Measurements from ENCODE around the gene YAP1.
"Not testable (repeated sequence)": the region's sequence is repeated elsewhere in the genome, so short reads cannot be mapped to it uniquely, and the experiment has no call there.

Gene YAP1

DNA sequence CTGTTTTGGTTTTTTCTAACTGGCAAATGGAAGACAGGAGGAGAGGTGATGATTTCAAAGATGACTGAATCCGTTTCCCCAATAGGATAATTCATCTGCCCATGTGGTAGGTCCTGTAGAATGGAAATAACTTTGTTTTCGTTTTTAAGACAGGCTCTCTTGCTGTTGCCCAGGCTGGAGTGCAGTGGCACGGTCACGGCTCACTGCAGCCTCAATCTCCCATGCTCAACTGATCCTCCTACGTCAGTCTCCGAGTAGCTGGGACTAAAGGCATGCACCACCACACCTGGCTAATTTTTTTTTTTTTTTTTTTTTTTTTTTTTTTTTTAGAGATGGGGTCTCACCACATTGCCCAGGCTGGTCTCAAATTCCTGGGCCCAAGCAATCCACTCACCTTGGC, 129.7 kb downstream of the YAP1 start:
- ATAC-seq (ENCODE audit: low read depth) (no peak), DNase-seq (ENCODE audit: low spot score in 2 of 2) (no peak)
- Mint-ChIP-seq H3K4me1 (peaks cover 2% of the 10 kb centered on the region), H3K36me3 (no peaks in the 10 kb centered on the region), H3K4me3 (no peak overlapping the region), H3K27me3 (peaks cover 17% of the 10 kb centered on the region), H3K9me3 (no peaks in the 10 kb centered on the region), H3K27ac (no peak overlapping the region)

DNA sequence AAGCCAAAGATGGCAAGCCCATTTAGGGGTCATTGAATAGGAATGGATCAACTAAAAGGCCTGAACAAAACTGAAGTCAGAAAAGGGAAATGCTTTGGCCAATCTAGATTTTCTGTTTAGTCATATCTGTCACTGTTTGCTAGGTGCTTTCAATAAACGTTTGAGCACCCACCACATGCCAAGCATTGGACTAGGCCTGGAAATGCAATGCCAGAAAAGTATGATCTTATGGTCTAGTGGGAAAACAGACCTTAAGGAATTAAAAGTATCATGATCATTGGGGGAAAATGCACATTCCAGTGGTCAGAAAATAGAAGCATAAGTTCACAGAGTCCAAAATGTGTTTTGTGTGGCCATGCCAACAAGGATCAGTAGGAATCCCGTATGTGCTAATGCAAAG, 130.3 kb downstream of the YAP1 start:
- peaks cover 17% of the 10 kb centered on the region for H3K27me3 Mint-ChIP-seq
- no peak overlapping the region for H3K4me3 Mint-ChIP-seq
- H3K36me3 Mint-ChIP-seq: no peaks in the 10 kb centered on the region
- no peak for ATAC-seq (ENCODE audit: low read depth)
- peaks cover 2% of the 10 kb centered on the region for H3K4me1 Mint-ChIP-seq
- H3K9me3 Mint-ChIP-seq: no peaks in the 10 kb centered on the region
- DNase-seq (ENCODE audit: low spot score in 2 of 2): no peak
- H3K27ac Mint-ChIP-seq: no peak overlapping the region

DNA sequence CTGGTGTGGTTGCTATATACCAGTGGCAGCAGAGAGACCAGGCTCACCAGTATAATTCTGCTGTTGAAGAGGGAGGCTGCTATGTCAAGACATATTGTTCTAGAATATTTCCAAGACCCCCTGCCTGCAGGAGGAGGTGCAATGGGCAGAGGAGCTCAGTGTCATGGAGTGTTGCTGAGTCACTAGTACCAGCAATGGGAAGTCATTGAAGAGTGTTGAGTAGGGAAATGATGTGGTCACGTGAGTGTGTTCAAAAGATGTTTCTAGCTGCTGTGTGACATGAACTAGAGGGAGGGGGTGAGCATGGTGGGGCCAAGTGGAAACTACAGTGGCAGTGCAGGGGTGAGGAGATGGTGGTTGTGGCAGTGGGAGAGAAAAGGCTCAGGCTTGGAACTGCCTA, 130.8 kb downstream of the YAP1 start:
- peak; percentile 37 for ATAC-seq (ENCODE audit: low read depth)
- no peaks in the 10 kb centered on the region for H3K9me3 Mint-ChIP-seq
- H3K4me3 Mint-ChIP-seq: no peak overlapping the region
- no peak overlapping the region for H3K27ac Mint-ChIP-seq
- no peak for DNase-seq (ENCODE audit: low spot score in 2 of 2)
- H3K36me3 Mint-ChIP-seq: no peaks in the 10 kb centered on the region
- peaks cover 2% of the 10 kb centered on the region for H3K4me1 Mint-ChIP-seq
- H3K27me3 Mint-ChIP-seq: peaks cover 17% of the 10 kb centered on the region

DNA sequence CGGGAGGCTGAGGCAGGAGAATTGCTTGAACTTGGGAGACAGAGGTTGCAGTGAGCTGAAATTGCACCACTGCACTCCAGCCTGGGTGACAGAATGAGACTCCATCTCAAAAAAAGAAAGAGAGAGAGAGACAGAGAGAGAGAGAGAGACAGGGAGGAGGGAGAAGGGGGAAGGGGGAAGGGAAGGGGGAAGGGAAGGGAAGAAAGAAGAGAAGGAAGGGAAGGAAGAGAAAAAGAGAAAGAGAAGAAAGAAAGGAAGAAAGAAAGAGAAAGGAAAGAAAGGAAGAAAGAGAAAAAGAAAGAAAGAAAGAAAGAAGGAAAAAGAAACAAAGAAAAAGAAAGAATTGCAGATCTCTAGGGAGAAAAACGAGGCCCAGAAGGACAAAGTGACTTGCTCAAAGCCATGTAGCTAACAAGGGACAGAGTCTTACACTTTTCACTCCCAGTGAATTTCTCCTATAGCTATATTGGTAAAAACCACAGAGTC, 133.2 kb downstream of the YAP1 start:
- no peak overlapping the region for H3K4me3 Mint-ChIP-seq
- H3K4me1 Mint-ChIP-seq: peaks cover 2% of the 10 kb centered on the region

DNA sequence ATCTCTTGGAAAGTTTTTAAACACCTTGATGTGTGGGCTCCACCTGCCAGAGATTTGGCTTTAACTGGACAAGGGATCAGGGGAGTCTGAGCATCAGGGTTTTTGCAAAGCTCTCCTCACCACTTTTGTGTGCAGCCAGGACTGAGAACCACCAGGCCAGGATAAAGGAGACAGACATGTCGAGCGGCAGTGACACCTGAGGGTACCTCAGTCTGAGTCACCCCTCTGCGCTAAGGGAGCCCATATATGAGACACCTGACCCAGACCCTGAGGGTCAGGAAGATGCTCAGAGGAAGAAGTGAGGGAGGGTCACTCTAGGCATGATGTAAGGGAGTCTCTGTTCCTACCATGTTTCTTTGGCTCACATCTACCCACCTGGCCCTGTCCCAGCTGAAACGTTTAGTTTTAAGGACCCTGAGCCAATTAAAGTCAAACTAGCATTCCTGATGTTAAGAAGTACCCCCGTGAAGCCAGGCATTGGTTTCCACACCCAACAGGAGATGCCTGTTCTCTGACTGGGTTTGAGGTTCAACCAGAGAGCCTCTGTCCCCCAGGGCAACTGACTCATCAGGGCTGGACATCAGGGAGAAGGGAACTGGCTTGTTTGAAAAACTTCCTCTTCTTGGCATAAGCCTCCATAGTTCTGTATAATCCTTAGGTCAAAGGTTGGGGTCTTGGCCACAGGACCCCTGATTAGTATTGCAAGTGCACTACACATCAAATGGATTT, 134.6 kb downstream of the YAP1 start:
- H3K27ac Mint-ChIP-seq: no peak overlapping the region

More for the DNA sequence above, 133.2 kb downstream of the YAP1 start:
- Mint-ChIP-seq H3K27me3 (peaks cover 16% of the 10 kb centered on the region), H3K36me3 (no peaks in the 10 kb centered on the region), H3K9me3 (no peaks in the 10 kb centered on the region), H3K27ac (no peak overlapping the region)
- DNase-seq (ENCODE audit: low spot score in 2 of 2): no peak
- ATAC-seq (ENCODE audit: low read depth): no peak

DNA sequence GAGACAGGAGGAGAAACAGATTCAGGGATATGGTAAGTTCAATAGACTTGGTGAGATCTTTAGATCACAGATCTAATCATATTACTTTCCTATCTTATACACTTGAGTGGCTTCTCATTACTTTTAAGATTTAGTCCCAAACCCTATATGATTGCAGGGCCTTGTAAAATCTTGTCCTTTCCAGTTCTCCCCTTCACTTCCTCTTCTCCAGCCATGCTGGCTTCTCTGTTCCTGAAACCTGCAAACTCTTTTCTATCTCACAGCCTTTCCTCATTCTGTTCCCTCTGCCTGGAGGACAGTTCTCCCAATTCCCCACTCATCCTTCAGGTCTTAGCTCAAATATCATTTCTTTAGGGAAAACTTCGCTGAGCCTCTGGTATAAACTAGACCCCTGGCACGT, 141.2 kb downstream of the YAP1 start:
- DNase-seq (ENCODE audit: low spot score in 2 of 2) (no peak), ATAC-seq (ENCODE audit: low read depth) (no peak)
- no peaks in the 10 kb centered on the region for H3K36me3 Mint-ChIP-seq
- no peak overlapping the region for H3K27ac Mint-ChIP-seq
- peaks cover 1% of the 10 kb centered on the region for H3K27me3 Mint-ChIP-seq
- no peaks in the 10 kb centered on the region for H3K4me1 Mint-ChIP-seq
- no peaks in the 10 kb centered on the region for H3K9me3 Mint-ChIP-seq
- no peak overlapping the region for H3K4me3 Mint-ChIP-seq

More for the DNA sequence above, 134.6 kb downstream of the YAP1 start:
- H3K4me3 Mint-ChIP-seq: no peak overlapping the region
- no peak for ATAC-seq (ENCODE audit: low read depth)
- H3K27me3 Mint-ChIP-seq: peaks cover 10% of the 10 kb centered on the region
- DNase-seq (ENCODE audit: low spot score in 2 of 2): no peak
- no peaks in the 10 kb centered on the region for H3K36me3 Mint-ChIP-seq
- no peaks in the 10 kb centered on the region for H3K9me3 Mint-ChIP-seq
- peaks cover 2% of the 10 kb centered on the region for H3K4me1 Mint-ChIP-seq

DNA sequence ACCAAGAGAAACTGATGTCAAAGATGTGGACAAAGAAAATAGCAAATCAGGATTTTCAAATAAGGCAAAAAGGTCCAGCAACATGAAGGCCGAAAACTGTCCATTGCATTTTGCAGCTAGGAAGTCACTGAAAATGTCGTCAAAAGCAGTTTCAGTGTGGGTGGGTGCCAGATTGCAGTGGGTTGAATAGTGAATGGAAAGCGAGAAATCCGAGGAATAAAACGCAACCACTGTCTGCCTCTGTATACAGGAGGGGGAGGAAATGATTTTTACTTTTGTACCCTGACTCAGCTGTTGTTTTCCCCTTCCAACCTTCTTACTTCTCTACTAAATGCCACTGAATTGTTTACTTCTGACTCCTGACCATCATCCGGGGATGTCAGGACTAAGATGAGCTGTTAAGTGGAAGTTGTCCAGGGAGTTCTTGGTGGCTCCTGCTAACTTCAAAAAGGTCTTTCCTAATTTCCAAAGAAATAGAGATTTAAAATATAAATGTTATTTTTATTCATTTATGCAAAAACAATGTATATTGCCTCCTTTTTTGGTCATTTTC, 142.2 kb downstream of the YAP1 start:
- no peaks in the 10 kb centered on the region for H3K36me3 Mint-ChIP-seq
- no peaks in the 10 kb centered on the region for H3K4me1 Mint-ChIP-seq
- H3K27me3 Mint-ChIP-seq: peaks cover 1% of the 10 kb centered on the region
- DNase-seq (ENCODE audit: low spot score in 2 of 2): no peak
- H3K27ac Mint-ChIP-seq: no peak overlapping the region
- no peaks in the 10 kb centered on the region for H3K9me3 Mint-ChIP-seq
- no peak for ATAC-seq (ENCODE audit: low read depth)
- no peak overlapping the region for H3K4me3 Mint-ChIP-seq

DNA sequence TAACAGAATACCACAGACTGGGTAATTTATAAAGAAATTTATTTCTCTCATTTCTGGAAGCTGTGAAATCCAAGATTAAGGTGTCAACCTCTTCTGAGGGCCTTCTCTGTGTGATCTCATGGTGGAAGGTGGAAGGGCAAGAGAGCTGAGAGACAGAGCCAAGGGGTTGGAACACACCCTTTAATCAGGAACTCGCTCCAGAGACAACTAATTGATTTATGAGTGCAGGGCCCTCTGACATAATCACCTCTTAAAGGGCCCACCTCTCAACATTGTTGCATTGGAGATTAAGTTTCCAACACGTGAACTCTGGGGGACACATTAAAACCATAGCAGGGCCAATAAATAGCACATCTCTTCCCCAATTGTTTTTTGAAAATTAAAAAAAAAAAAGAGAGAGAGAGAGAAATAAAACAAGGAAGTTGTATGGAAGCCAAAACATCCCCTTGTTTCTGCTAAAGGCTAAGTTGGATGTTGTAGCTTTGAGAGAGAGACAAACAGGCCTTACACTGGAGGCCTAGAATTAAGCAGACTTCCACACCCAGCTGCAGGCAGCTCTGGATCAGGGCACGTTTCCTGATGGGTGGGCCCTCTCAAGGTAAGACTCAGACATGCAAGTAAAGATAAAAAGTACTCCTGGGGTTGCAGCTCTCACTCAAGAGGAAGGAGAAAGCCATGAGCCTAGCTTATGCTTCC, 142.9 kb downstream of the YAP1 start:
- no peaks in the 10 kb centered on the region for H3K9me3 Mint-ChIP-seq
- DNase-seq (ENCODE audit: low spot score in 2 of 2): no peak
- H3K4me3 Mint-ChIP-seq: no peak overlapping the region
- H3K36me3 Mint-ChIP-seq: no peaks in the 10 kb centered on the region
- H3K27ac Mint-ChIP-seq: no peak overlapping the region
- no peak for ATAC-seq (ENCODE audit: low read depth)
- peaks cover 1% of the 10 kb centered on the region for H3K27me3 Mint-ChIP-seq
- no peaks in the 10 kb centered on the region for H3K4me1 Mint-ChIP-seq

DNA sequence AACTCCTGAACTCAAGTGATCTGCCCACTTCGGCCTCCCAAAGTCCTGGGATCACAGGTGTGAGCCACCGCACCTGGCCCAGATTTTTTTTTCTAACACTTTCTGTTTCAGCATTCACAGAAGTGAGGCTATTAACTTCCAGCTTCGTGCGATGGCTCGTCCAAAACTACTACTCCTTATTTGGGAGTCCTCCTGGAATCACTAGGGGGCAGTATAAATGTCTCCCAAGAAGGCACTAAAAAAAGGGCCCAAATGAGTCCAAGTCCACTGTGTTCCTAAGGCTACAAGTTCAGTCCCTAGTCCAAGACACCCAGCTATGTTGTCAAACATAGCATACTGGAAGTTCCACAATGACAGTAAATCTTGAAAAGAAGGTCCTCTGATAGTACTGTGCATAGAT, 143.8 kb downstream of the YAP1 start:
- Mint-ChIP-seq H3K4me3 (no peak overlapping the region), H3K27me3 (no peaks in the 10 kb centered on the region), H3K9me3 (no peaks in the 10 kb centered on the region), H3K4me1 (no peaks in the 10 kb centered on the region), H3K36me3 (no peaks in the 10 kb centered on the region), H3K27ac (no peak overlapping the region)
- ATAC-seq (ENCODE audit: low read depth): no peak
- DNase-seq (ENCODE audit: low spot score in 2 of 2): no peak

DNA sequence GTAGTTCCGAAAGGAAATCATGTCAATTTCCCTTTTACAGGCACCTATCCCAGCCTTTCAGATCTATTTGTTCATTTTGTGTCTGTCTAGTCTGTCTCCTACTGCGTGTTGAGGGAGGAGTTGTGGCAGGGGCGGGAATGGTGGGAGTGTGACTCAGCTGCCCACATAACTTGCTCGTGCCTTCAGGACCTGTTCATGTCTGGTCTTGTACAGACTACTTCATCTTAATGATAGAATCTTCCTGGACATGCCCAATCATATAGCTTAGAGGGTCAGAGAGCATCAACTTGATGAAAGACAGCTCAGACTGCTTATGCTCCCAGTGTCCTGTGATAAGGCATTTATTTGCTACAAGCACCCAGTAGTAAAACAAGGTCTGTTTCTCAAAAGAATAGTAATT, 146.0 kb downstream of the YAP1 start:
- H3K27me3 Mint-ChIP-seq: no peaks in the 10 kb centered on the region
- DNase-seq (ENCODE audit: low spot score in 2 of 2) (no peak), ATAC-seq (ENCODE audit: low read depth) (no peak)
- no peaks in the 10 kb centered on the region for H3K9me3 Mint-ChIP-seq
- no peak overlapping the region for H3K27ac Mint-ChIP-seq
- no peaks in the 10 kb centered on the region for H3K4me1 Mint-ChIP-seq
- no peak overlapping the region for H3K4me3 Mint-ChIP-seq
- H3K36me3 Mint-ChIP-seq: no peaks in the 10 kb centered on the region

DNA sequence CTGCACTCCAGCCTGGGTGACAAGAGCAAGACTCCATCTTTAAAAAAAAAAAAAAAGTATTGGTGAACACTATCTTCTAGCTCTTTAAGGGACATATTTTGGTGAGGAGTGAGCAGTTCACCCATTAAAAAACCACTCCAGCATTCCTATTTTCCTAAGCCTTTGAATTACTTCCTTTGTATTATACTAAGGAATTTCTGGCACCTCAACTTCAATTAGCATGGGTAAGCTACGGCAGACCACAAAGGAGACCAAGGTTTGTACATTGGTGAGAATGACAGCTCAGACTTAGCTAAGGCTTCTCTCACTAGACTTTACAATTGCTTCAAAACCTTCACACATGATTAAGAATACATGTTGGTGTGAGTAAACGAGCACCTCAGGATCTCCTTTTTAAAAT, 150.0 kb downstream of the YAP1 start:
- Mint-ChIP-seq H3K27me3 (peaks cover 2% of the 10 kb centered on the region), H3K27ac (no peak overlapping the region), H3K4me3 (no peak overlapping the region), H3K4me1 (no peaks in the 10 kb centered on the region), H3K36me3 (no peaks in the 10 kb centered on the region), H3K9me3 (no peaks in the 10 kb centered on the region)
- no peak for ATAC-seq (ENCODE audit: low read depth)
- DNase-seq (ENCODE audit: low spot score in 2 of 2): no peak

DNA sequence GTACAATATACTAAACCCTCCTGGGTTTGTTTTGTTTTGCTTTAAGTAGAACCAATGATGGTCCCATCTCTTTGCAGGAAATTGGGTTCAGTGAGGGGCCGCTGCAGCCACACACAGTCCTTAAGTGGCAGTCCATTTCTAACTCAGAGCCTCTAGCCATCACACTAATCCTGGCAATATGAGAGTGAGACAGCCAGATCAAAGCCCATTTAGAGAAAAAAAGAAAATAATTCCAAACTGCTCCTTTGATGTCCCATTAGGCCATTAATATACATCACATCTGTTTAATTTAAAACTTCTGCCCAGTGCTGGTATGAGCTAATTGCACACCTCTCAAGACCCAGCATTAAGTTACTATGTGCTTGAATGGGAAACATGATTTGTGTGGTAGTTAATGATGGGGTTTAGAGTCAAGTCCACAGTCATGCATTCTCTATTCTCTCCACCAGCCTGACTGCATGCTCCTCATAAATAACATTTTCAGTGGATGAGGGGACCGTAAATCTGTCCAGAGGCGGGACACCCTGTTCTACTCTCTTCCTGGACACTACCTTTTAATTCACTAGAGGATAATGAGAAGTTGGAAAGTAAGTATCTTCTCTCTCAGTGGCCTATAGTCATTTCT, 153.2 kb downstream of the YAP1 start:
- Mint-ChIP-seq H3K27ac (no peak overlapping the region), H3K36me3 (no peaks in the 10 kb centered on the region), H3K27me3 (peaks cover 2% of the 10 kb centered on the region), H3K4me3 (no peak overlapping the region), H3K4me1 (peaks cover 4% of the 10 kb centered on the region), H3K9me3 (no peaks in the 10 kb centered on the region)
- no peak for DNase-seq (ENCODE audit: low spot score in 2 of 2)
- ATAC-seq (ENCODE audit: low read depth): no peak

DNA sequence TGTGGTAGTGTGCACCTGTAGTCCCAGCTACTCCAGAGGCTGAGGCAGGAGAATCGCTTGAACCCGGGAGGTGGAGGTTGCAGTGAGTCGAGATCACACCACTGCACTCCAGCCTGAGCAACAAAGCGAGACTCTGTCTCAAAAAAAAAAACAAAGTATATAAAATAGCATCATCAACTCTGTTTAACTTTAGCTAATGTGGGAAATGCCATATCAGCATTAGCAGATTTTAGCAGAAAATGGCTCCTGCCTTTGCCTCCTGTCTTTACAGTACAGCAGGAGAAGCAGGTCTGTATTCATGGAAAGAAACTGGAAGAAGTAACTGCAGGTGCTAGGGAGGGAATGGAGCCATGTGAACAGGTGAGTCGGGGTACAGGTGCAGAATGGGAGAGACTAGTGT, 154.5 kb downstream of the YAP1 start:
- not testable (repeated sequence) for DNase-seq (ENCODE audit: low spot score in 2 of 2); H3K9me3 Mint-ChIP-seq; H3K27ac Mint-ChIP-seq; H3K4me3 Mint-ChIP-seq; H3K27me3 Mint-ChIP-seq; H3K36me3 Mint-ChIP-seq; ATAC-seq (ENCODE audit: low read depth); H3K4me1 Mint-ChIP-seq

DNA sequence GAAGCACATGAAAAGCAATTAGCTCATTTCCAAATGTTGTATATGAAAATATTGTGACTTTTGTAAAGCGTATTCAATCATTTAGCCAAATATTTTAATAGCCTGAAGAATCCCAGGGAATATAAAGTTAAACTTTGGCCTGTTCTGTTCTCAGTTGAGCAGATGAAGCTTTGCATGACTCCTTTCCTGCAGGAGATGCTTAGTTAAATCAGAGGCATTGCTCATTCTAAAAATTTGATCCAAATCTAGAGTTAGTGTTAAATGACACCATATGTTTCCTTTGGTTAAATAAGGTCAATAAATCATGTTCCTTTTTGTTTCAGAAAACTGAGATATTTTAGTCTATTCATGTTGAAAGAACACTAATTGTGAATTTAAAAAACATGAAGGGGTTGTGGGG, 155.9 kb downstream of the YAP1 start:
- peaks cover 4% of the 10 kb centered on the region for H3K27me3 Mint-ChIP-seq
- H3K4me3 Mint-ChIP-seq: no peak overlapping the region
- no peak overlapping the region for H3K27ac Mint-ChIP-seq
- DNase-seq (ENCODE audit: low spot score in 2 of 2) (no peak), ATAC-seq (ENCODE audit: low read depth) (no peak)
- H3K4me1 Mint-ChIP-seq: peaks cover 10% of the 10 kb centered on the region
- no peaks in the 10 kb centered on the region for H3K9me3 Mint-ChIP-seq
- H3K36me3 Mint-ChIP-seq: no peaks in the 10 kb centered on the region

Data from memory B cell (primary cell).